KOPT-K1 (cell line): ENCODE measurements around the gene ZNF557.

Experiments used
- H3K27ac ChIP-seq: fragments of 200-600 bp; sonication (generic); 2 replicates; pipeline ENCODE4 v1.5.1; 2016; ENCODE audit warnings: antibody characterized with exemption, mild to moderate bottlenecking, low read depth, low read length; ENCODE audit not compliant: poor library complexity, severe bottlenecking
- H3K36me3 ChIP-seq: fragments of 200-600 bp; sonication (generic); 2 replicates; pipeline ENCODE4 v1.5.1; 2017; ENCODE audit warnings: antibody characterized with exemption, mild to moderate bottlenecking, low read length, moderate library complexity; ENCODE audit not compliant: insufficient read depth
- H3K9me3 ChIP-seq: fragments of 200-600 bp; sonication (generic); 2 replicates; pipeline ENCODE4 v1.5.1; 2017; ENCODE audit warnings: antibody characterized with exemption, low read length, mild to moderate bottlenecking; ENCODE audit not compliant: insufficient read depth, poor library complexity, severe bottlenecking

ZNF557 gene

DNA sequence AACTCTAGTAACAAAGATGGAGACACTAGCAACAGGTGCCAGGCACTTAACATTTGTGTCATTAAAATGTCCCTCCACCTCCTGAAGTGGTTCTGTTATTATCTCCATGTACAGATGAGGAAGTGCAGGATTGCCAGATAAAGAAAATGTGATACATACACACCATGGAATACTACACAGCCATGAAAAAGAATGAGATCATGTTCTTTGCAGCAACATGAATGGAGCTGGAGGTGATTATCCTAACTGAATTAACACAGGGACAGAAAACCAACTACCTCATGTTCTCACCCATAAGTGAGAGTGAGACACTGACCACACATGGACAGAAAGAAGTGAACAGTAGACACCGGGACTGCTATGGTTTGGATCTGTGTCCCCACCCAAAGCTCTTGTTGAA is 60.5 kb downstream of the ZNF557 start:
- Histone ChIP-seq H3K36me3 (peaks cover 13% of the 10 kb centered on the region; the same call in 1 of the 2 replicates), H3K27ac (no peak overlapping the region), H3K9me3 (peaks cover 12% of the 10 kb centered on the region)

DNA sequence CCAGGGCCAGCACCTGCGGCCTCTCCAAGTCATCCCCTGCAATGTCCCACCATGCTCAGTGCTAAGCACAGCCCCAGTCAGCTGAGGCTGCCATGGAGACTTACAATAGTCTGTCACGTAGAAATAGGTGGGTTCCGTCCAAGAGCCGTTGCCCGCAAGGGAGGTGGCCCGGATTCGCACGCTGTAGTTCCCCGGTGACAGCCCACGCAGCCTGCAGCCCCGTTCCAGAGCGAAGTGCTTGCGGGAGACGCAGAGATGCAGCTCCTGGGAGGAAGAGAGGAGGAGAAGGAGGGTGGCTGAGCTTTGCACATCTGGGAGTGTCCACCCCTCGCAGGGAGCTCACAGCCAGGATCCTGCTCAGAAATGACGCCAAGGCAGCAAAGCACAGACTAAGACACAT is 62.6 kb downstream of the ZNF557 start:
- no peaks in the 10 kb centered on the region; the same call in 1 of the 2 replicates for H3K36me3 ChIP-seq
- no peak overlapping the region for H3K27ac ChIP-seq
- no peaks in the 10 kb centered on the region for H3K9me3 ChIP-seq

DNA sequence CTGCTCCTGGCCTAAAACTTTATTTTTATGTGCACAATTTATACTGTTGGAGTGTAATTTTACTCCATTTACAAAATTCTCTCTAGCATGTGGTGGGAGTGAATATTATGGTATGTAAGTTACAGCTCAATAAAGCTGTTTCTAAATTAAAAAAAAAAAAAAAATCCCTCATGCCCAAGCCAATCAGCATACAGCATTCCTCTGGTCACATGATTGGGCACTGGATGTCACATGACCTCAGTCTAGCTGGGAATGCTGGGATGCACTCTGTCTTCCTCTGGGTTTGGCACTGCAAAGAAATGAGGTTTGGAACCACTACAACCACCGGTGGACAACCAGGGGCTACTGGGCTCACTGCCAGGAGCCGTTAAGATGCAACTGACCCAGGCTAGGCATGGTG is 67.6 kb downstream of the ZNF557 start:
- H3K27ac ChIP-seq = no peak overlapping the region
- H3K36me3 ChIP-seq = peaks cover 16% of the 10 kb centered on the region; the same call in 1 of the 2 replicates

More for the DNA sequence above, 67.6 kb downstream of the ZNF557 start:
- H3K9me3 ChIP-seq = peaks cover 5% of the 10 kb centered on the region
